MM.1S (cell line): ENCODE data around the gene HDAC7.

Source experiments
- DNase-seq: peaks from one replicate; pipeline ENCODE4 v3.0.0-alpha.2; 2015
- H2AFZ ChIP-seq: fragments of 300-600 bp; sonication (generic); 2 replicates; pipeline ENCODE4 v1.6.0; 2016; ENCODE audit warnings: antibody characterized with exemption, low read length
- H3F3A ChIP-seq: fragments of 300-600 bp; sonication (generic); 2 replicates; pipeline ENCODE4 v1.6.1; 2016; ENCODE audit warnings: mild to moderate bottlenecking, antibody characterized with exemption, low read length, moderate library complexity, mixed read lengths; ENCODE audit not compliant: insufficient read depth
- H3K27ac ChIP-seq: fragments of 300-600 bp; sonication (generic); 2 replicates; pipeline ENCODE4 v1.5.1; 2016; ENCODE audit warnings: mild to moderate bottlenecking, low read length
- H3K27me3 ChIP-seq: fragments of 300-600 bp; sonication (generic); replicated peaks from 2 replicates; pipeline ENCODE4 v1.6.0; 2016; ENCODE audit warnings: low read length; ENCODE audit not compliant: insufficient read depth
- H3K36me3 ChIP-seq: fragments of 300-600 bp; sonication (generic); replicated peaks from 2 replicates; pipeline ENCODE4 v1.6.1; 2016; ENCODE audit warnings: mild to moderate bottlenecking, low read length, mixed read lengths; ENCODE audit not compliant: insufficient read depth
- H3K4me1 ChIP-seq: fragments of 300-600 bp; sonication (generic); 2 replicates; pipeline ENCODE4 v1.6.1; 2016; ENCODE audit warnings: low read length, mixed read lengths
- H3K4me2 ChIP-seq: fragments of 300-600 bp; sonication (generic); 2 replicates; pipeline ENCODE4 v1.6.0; 2016; ENCODE audit warnings: low read depth, low read length
- H3K4me3 ChIP-seq: fragments of 300-600 bp; sonication (generic); 2 replicates; pipeline ENCODE4 v1.5.1; 2016; ENCODE audit warnings: low read length, mixed read lengths
- H3K79me2 ChIP-seq: fragments of 300-600 bp; sonication (generic); 2 replicates; pipeline ENCODE4 v1.6.1; 2016; ENCODE audit warnings: mixed run types, low read length, mixed read lengths
- H3K9ac ChIP-seq: fragments of 300-600 bp; sonication (generic); 2 replicates; pipeline ENCODE4 v1.6.1; 2016; ENCODE audit warnings: low read length, mixed read lengths
- H3K9me2 ChIP-seq: fragments of 300-600 bp; sonication (generic); replicated peaks from 2 replicates; pipeline ENCODE4 v1.6.1; 2016; ENCODE audit warnings: mild to moderate bottlenecking, low read length, mixed read lengths; ENCODE audit not compliant: insufficient read depth
- H3K9me3 ChIP-seq: fragments of 300-600 bp; sonication (generic); replicated peaks from 2 replicates; pipeline ENCODE4 v1.6.1; 2016; ENCODE audit warnings: mild to moderate bottlenecking, low read length, mixed read lengths; ENCODE audit not compliant: insufficient read depth
- H4K20me1 ChIP-seq: fragments of 300-600 bp; sonication (generic); 2 replicates; pipeline ENCODE4 v1.6.1; 2016; ENCODE audit warnings: mild to moderate bottlenecking, low read length, moderate library complexity, mixed read lengths; ENCODE audit not compliant: insufficient read depth
- CTCF ChIP-seq: fragments of 300-600 bp; sonication (generic); IDR thresholded peaks from 2 replicates; pipeline ENCODE4 v1.5.1; 2016; ENCODE audit warnings: antibody characterized with exemption, low read length, mixed read lengths
- EZH2 ChIP-seq: fragments of 300-600 bp; sonication (generic); optimal IDR thresholded peaks from 2 replicates; pipeline ENCODE3; 2017; ENCODE audit warnings: low read depth, mild to moderate bottlenecking, antibody characterized with exemption, low read length, mixed read lengths
- EZH2phosphoT487 ChIP-seq: fragments of 300-600 bp; sonication (generic); IDR thresholded peaks from 2 replicates; pipeline ENCODE4 v1.6.1; 2018; ENCODE audit warnings: antibody characterized with exemption, low read length

The HDAC7 gene

DNA sequence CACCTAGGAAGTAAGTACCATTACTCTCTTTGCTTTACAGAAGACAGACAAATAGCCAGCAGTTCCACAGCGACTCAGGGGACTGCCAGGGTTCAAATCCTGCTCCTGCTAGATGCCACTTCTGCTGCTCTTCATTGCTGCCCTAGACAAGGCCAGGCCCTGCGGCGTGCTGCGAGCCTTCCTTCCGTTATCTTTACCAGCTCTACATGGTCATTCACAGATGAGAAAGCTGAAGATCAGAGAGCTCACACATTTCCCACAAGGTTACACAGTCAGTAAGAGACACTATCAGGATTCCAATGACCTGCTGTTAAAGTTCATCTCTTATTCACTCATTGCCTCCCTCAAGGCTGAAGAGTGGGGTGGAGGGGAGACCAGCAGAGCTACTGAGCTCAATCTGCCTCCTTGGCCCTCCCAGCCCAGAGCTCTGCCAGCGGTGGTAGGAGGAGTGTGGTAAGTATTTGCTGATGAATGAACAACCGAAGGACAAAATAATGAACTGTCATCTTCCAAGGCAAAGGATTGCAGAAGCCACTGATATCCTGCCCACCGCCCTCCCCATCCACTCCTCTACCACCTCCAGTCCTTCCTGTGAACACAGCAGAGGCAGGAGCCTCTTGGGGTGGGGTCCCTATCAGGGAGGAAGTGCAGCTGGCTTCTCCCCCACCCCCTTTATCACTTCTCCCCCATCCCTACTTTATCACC, 14.6 kb upstream of the HDAC7 start:
- H3K36me3 ChIP-seq, result no peaks in the 10 kb centered on the region
- no peaks in the 10 kb centered on the region for H3K79me2 ChIP-seq
- H3K9me3 ChIP-seq, result no peaks in the 10 kb centered on the region
- H2AFZ ChIP-seq, result no peak overlapping the region
- peaks cover 11% of the 10 kb centered on the region for H3F3A ChIP-seq
- peaks cover 21% of the 10 kb centered on the region for H3K4me1 ChIP-seq
- no peak overlapping the region for H3K27ac ChIP-seq
- TF ChIP-seq EZH2phosphoT487 (no peak), CTCF (no peak), EZH2 (no peak)
- no peak overlapping the region for H3K4me2 ChIP-seq
- DNase-seq, result no peak
- no peak overlapping the region for H3K9ac ChIP-seq
- H4K20me1 ChIP-seq, result no peaks in the 10 kb centered on the region
- H3K4me3 ChIP-seq, result no peak overlapping the region
- H3K9me2 ChIP-seq, result no peaks in the 10 kb centered on the region
- H3K27me3 ChIP-seq, result no peaks in the 10 kb centered on the region

- Histone ChIP-seq H3K9ac (no peak overlapping the region), H3K4me3 (no peak overlapping the region), H3K36me3 (no peaks in the 10 kb centered on the region), H3F3A (peaks cover 11% of the 10 kb centered on the region), H3K27me3 (no peaks in the 10 kb centered on the region), H3K4me2 (no peak overlapping the region), H2AFZ (no peak overlapping the region), H3K4me1 (peaks cover 22% of the 10 kb centered on the region), H3K9me3 (no peaks in the 10 kb centered on the region), H4K20me1 (no peaks in the 10 kb centered on the region), H3K79me2 (no peaks in the 10 kb centered on the region), H3K9me2 (no peaks in the 10 kb centered on the region), H3K27ac (no peak overlapping the region)
- TF ChIP-seq EZH2phosphoT487, result no peak
- TF ChIP-seq CTCF, result no peak
- TF ChIP-seq EZH2, result no peak
- no peak for DNase-seq
These were observed 13.9 kb upstream of the HDAC7 start for GRCh38 chr12:47833591-47834012.

- peaks cover 24% of the 10 kb centered on the region for H3K4me1 ChIP-seq
- no peak overlapping the region for H3K9ac ChIP-seq
- H3K27me3 ChIP-seq, result no peaks in the 10 kb centered on the region
- peaks cover 7% of the 10 kb centered on the region for H3F3A ChIP-seq
- H3K36me3 ChIP-seq, result no peaks in the 10 kb centered on the region
- TF ChIP-seq CTCF (no peak), EZH2 (no peak), EZH2phosphoT487 (no peak)
- no peaks in the 10 kb centered on the region for H3K9me3 ChIP-seq
- no peaks in the 10 kb centered on the region for H4K20me1 ChIP-seq
- H3K27ac ChIP-seq, result no peak overlapping the region
- no peak overlapping the region for H2AFZ ChIP-seq
- H3K4me2 ChIP-seq, result no peak overlapping the region
- H3K79me2 ChIP-seq, result no peaks in the 10 kb centered on the region
- no peak overlapping the region for H3K4me3 ChIP-seq
- no peak for DNase-seq
- no peaks in the 10 kb centered on the region for H3K9me2 ChIP-seq
These were observed 12.7 kb upstream of the HDAC7 start for GRCh38 chr12:47832263-47832933.
